ENCODE data around the gene USH2A.

The USH2A gene

GRCh38 chr1:216186816-216187215, 236.4 kb downstream of the USH2A start:
- H3K27me3 ChIP-seq (replicated peaks; ENCODE audit: insufficient read depth, low read length), result no peaks in the 10 kb centered on the region
- H3K9me3 ChIP-seq (replicated peaks; ENCODE audit: insufficient read depth, low read length), result no peaks in the 10 kb centered on the region
- no peak overlapping the region for H3K9ac ChIP-seq (ENCODE audit: low read length)
- no peak overlapping the region for H3K4me2 ChIP-seq (ENCODE audit: low read depth, low read length)
- no peaks in the 10 kb centered on the region for H3K36me3 ChIP-seq (replicated peaks; ENCODE audit: insufficient read depth, low read length)
- H3K4me1 ChIP-seq (ENCODE audit: low read length), result no peaks in the 10 kb centered on the region
- no peaks in the 10 kb centered on the region for H3K79me2 ChIP-seq (ENCODE audit: low read length)
- no peaks in the 10 kb centered on the region for H3K9me2 ChIP-seq (replicated peaks; ENCODE audit: insufficient read depth, low read length)
- H3K27ac ChIP-seq (ENCODE audit: low read length), result no peak overlapping the region
- TF ChIP-seq CTCF (IDR thresholded peaks at IDR 0.05; ENCODE audit: low read length) (no peak), EZH2 (optimal IDR thresholded peaks at IDR 0.05; ENCODE audit: low read depth, low read length) (no peak), EZH2phosphoT487 (IDR thresholded peaks at IDR 0.05; ENCODE audit: low read length) (no peak)
- H3K4me3 ChIP-seq (ENCODE audit: low read length), result no peak overlapping the region
- H4K20me1 ChIP-seq (ENCODE audit: insufficient read depth, low read length), result no peaks in the 10 kb centered on the region
- no peak for DNase-seq
- H3F3A ChIP-seq (ENCODE audit: insufficient read depth, low read length), result no peaks in the 10 kb centered on the region
- no peak overlapping the region for H2AFZ ChIP-seq (ENCODE audit: low read length)

GRCh38 chr1:216186141-216186540, 237.1 kb downstream of the USH2A start:
- H3K4me3 ChIP-seq (ENCODE audit: low read length), result no peak overlapping the region
- no peak overlapping the region for H3K9ac ChIP-seq (ENCODE audit: low read length)
- no peak for TF ChIP-seq EZH2 (optimal IDR thresholded peaks at IDR 0.05; ENCODE audit: low read depth, low read length)
- TF ChIP-seq CTCF (IDR thresholded peaks at IDR 0.05; ENCODE audit: low read length), result no peak
- TF ChIP-seq EZH2phosphoT487 (IDR thresholded peaks at IDR 0.05; ENCODE audit: low read length), result no peak
- DNase-seq, result no peak
- no peaks in the 10 kb centered on the region for H4K20me1 ChIP-seq (ENCODE audit: insufficient read depth, low read length)
- no peaks in the 10 kb centered on the region for H3K9me2 ChIP-seq (replicated peaks; ENCODE audit: insufficient read depth, low read length)
- no peaks in the 10 kb centered on the region for H3K27me3 ChIP-seq (replicated peaks; ENCODE audit: insufficient read depth, low read length)
- H3K79me2 ChIP-seq (ENCODE audit: low read length), result no peaks in the 10 kb centered on the region
- no peak overlapping the region for H2AFZ ChIP-seq (ENCODE audit: low read length)
- no peaks in the 10 kb centered on the region for H3K4me1 ChIP-seq (ENCODE audit: low read length)
- no peaks in the 10 kb centered on the region for H3K9me3 ChIP-seq (replicated peaks; ENCODE audit: insufficient read depth, low read length)
- no peaks in the 10 kb centered on the region for H3F3A ChIP-seq (ENCODE audit: insufficient read depth, low read length)
- no peak overlapping the region for H3K27ac ChIP-seq (ENCODE audit: low read length)
- no peaks in the 10 kb centered on the region for H3K36me3 ChIP-seq (replicated peaks; ENCODE audit: insufficient read depth, low read length)
- H3K4me2 ChIP-seq (ENCODE audit: low read depth, low read length), result no peak overlapping the region

- Histone ChIP-seq H2AFZ (ENCODE audit: low read length) (no peak overlapping the region), H3K27me3 (replicated peaks; ENCODE audit: insufficient read depth, low read length) (no peaks in the 10 kb centered on the region), H3K4me3 (ENCODE audit: low read length) (no peak overlapping the region), H3K4me1 (ENCODE audit: low read length) (no peaks in the 10 kb centered on the region), H3K4me2 (ENCODE audit: low read depth, low read length) (no peak overlapping the region), H4K20me1 (ENCODE audit: insufficient read depth, low read length) (no peaks in the 10 kb centered on the region), H3K9ac (ENCODE audit: low read length) (no peak overlapping the region), H3K79me2 (ENCODE audit: low read length) (no peaks in the 10 kb centered on the region), H3K9me2 (replicated peaks; ENCODE audit: insufficient read depth, low read length) (no peaks in the 10 kb centered on the region), H3F3A (ENCODE audit: insufficient read depth, low read length) (no peaks in the 10 kb centered on the region), H3K27ac (ENCODE audit: low read length) (no peak overlapping the region), H3K9me3 (replicated peaks; ENCODE audit: insufficient read depth, low read length) (no peaks in the 10 kb centered on the region), H3K36me3 (replicated peaks; ENCODE audit: insufficient read depth, low read length) (no peaks in the 10 kb centered on the region)
- no peak for TF ChIP-seq CTCF (IDR thresholded peaks at IDR 0.05; ENCODE audit: low read length)
- DNase-seq, result no peak
Measured at GRCh38 chr1:216184126-216184680, 239.0 kb downstream of the USH2A start.
